CD4-positive, alpha-beta T cell (primary cell): Measurements from ENCODE around the gene FBXL16. TPM values are rescaled to one million over a fixed set of nuclear protein-coding genes. Genes with fewer than 3 reads are reported as not detected.
"Not testable (repeated sequence)": the region's sequence is repeated elsewhere in the genome, so short reads cannot be mapped to it uniquely, and the experiment has no call there.

Experiments used
- ATAC-seq: fragments of 200-7000 bp; cut with Tn5 transposase; one replicate; pipeline ENCODE4 v1.10.0; 2022; ENCODE audit warnings: mild to moderate bottlenecking; ENCODE audit not compliant: poor library complexity
- CTCF ChIA-PET: fragments of 350-600 bp; sonication (Branson Sonifier 250); formaldehyde crosslinking; loops from one replicate; lab custom pipeline; 2021; ENCODE audit warnings: antibody characterized with exemption, inconsistent platforms; lab: Charles Lee
- POLR2A ChIA-PET: fragments of 350-600 bp; sonication (Branson Sonifier 250); formaldehyde crosslinking; loops from one replicate; lab custom pipeline; 2021; ENCODE audit warnings: antibody characterized with exemption, inconsistent platforms; lab: Charles Lee
- DNase-seq, 14 experiments: peaks; one replicate each; pipeline ENCODE4 v3.0.0-alpha.2; 2013 to 2020; ENCODE audit warnings: mixed read lengths in 2 of 14
- H3K27ac ChIP-seq, 2 donors: one replicate each; pipeline versions ENCODE4 v1.5.1 to v1.7.0; 2013; ENCODE audit warnings: low read length in 2 of 2, low read depth in 1 of 2, mild to moderate bottlenecking in 1 of 2
- H3K27me3 ChIP-seq, 2 experiments: 1 replicate in 1 of 2; 2 replicates in 1 of 2; pipeline versions ENCODE4 v1.6.1 to v1.7.0; 2013; ENCODE audit warnings: low read length in 2 of 2, control low read depth in 1 of 2, mild to moderate bottlenecking in 1 of 2, moderate library complexity in 1 of 2; ENCODE audit not compliant: insufficient read depth in 2 of 2, control insufficient read depth in 1 of 2
- H3K36me3 ChIP-seq: one replicate; pipeline ENCODE4 v1.6.1; 2013; ENCODE audit warnings: low read length, control low read depth; ENCODE audit not compliant: insufficient read depth
- H3K4me1 ChIP-seq: one replicate; pipeline ENCODE4 v1.6.1; 2013; ENCODE audit warnings: low read length, control low read depth; ENCODE audit not compliant: insufficient read depth
- H3K4me3 ChIP-seq: one replicate; pipeline ENCODE4 v1.5.1; 2013; ENCODE audit warnings: mild to moderate bottlenecking, low read length, moderate library complexity
- H3K9me3 ChIP-seq, 2 experiments: 1 replicate in 1 of 2; 2 replicates in 1 of 2; pipeline versions ENCODE4 v1.6.1 to v1.7.0; 2013; ENCODE audit warnings: low read length in 2 of 2, mild to moderate bottlenecking in 2 of 2, control low read depth in 1 of 2, moderate library complexity in 1 of 2; ENCODE audit not compliant: control insufficient read depth in 1 of 2, insufficient read depth in 1 of 2
- H3K27ac Mint-ChIP-seq: one replicate; pipeline ENCODE4 v1.8.0; 2020; ENCODE audit warnings: mixed read lengths
- H3K27me3 Mint-ChIP-seq: one replicate; pipeline ENCODE4 v1.8.0; 2021; ENCODE audit warnings: mixed read lengths
- H3K36me3 Mint-ChIP-seq: one replicate; pipeline ENCODE4 v1.8.0; 2021; ENCODE audit warnings: low read depth, mixed read lengths
- H3K4me1 Mint-ChIP-seq: one replicate; pipeline ENCODE4 v1.8.0; 2021; ENCODE audit warnings: low read depth, mixed read lengths
- H3K4me3 Mint-ChIP-seq: one replicate; pipeline ENCODE4 v1.8.0; 2020; ENCODE audit warnings: mild to moderate bottlenecking, mixed read lengths
- H3K9me3 Mint-ChIP-seq: one replicate; pipeline ENCODE4 v1.8.0; 2020; ENCODE audit warnings: mixed read lengths
- CTCF ChIP-seq: fragments of 200-600 bp; IDR thresholded peaks from one replicate; pipeline ENCODE4 v1.8.0; 2022; ENCODE audit warnings: antibody characterized with exemption, mild to moderate bottlenecking
- intact Hi-C, 2 experiments: fragments of 100-400 bp; cut with DNase I in 1 of 2; cut with micrococcal nuclease in 1 of 2; formaldehyde crosslinking; loops; one replicate each; pipeline versions ENCODE4 v1.15.1 to v1.9.0; 2023 to 2025; cut with DNase I, micrococcal nuclease
- total RNA-seq, 174 experiments: library from RNA in 2 of 174; stranded (reverse) in 2 of 174; gene quantifications; one replicate each; pipeline ENCODE4 v1.2.3 and lab custom pipeline; 2021 to 2026

Gene FBXL16
- total RNA-seq, 2 experiments from 2014 or later, result 11.0 to 11.7 TPM

GRCh38 chr16:692356-693108 lies 13.1 kb downstream of the FBXL16 start:
- Mint-ChIP-seq H3K27ac (peak overlapping the region; percentile 57), H3K27me3 (no peaks in the 10 kb centered on the region), H3K9me3 (no peaks in the 10 kb centered on the region), H3K4me1 (peaks cover 22% of the 10 kb centered on the region), H3K4me3 (peak overlapping the region; percentile 80), H3K36me3 (peaks cover 5% of the 10 kb centered on the region)
- Histone ChIP-seq H3K36me3 (no peaks in the 10 kb centered on the region), H3K27me3 (no peaks in the 10 kb centered on the region), H3K9me3 (peaks cover 0 to 7% of the 10 kb centered on the region in 2 experiments), H3K4me3 (no peak overlapping the region), H3K4me1 (peaks cover 56% of the 10 kb centered on the region), H3K27ac (no peak overlapping the region)
- CTCF ChIA-PET, result no interaction called here
- ATAC-seq (no peak), DNase-seq (no peak)
- intact Hi-C loops, result loop anchor here in 1 of 2 experiments (10.0 kb wide), 2 partner anchors 722 to 1272 kb away; partner anchors contain the start of genes RNF151, RPS2 and UNKL
- POLR2A ChIA-PET, result interaction anchor here (1.3 to 4.1 kb wide), 5 partner anchors 8 to 28 kb away, joined by 3 to 55 read pairs (median 6); partner anchors contain the start of genes ANTKMT, JMJD8, RHOT2 and STUB1
- no peak for TF ChIP-seq CTCF

GRCh38 chr16:691242-691641 lies 14.4 kb downstream of the FBXL16 start:
- H3K9me3 Mint-ChIP-seq, H3K27me3 ChIP-seq, DNase-seq, H3K27me3 Mint-ChIP-seq, H3K36me3 Mint-ChIP-seq, H3K36me3 ChIP-seq, H3K27ac ChIP-seq, H3K4me3 ChIP-seq, ATAC-seq, H3K27ac Mint-ChIP-seq, H3K9me3 ChIP-seq, CTCF ChIA-PET: not testable (repeated sequence)
- POLR2A ChIA-PET, result interaction anchor here (0.7 to 2.2 kb wide), 4 partner anchors 11 to 116 kb away, joined by 3 to 8 read pairs (median 3); partner anchors contain the start of genes CHTF18, RHOT2, RPUSD1 and STUB1
- peak overlapping the region; percentile 96 for H3K4me3 Mint-ChIP-seq
- H3K4me1 Mint-ChIP-seq, result peaks cover 22% of the 10 kb centered on the region
- peaks cover 51% of the 10 kb centered on the region for H3K4me1 ChIP-seq
- intact Hi-C loops, result loop anchor here in 1 of 2 experiments (10.0 kb wide), 2 partner anchors 724 to 1274 kb away; partner anchors contain the start of genes RNF151, RPS2 and UNKL

GRCh38 chr16:689175-689897 lies 16.3 kb downstream of the FBXL16 start:
- peaks cover 15% of the 10 kb centered on the region for H3K4me1 Mint-ChIP-seq
- peak in 1 of 14 experiments; percentile 44 for DNase-seq
- ATAC-seq, result no peak
- peak overlapping the region; percentile 88 for H3K4me3 ChIP-seq
- H3K36me3 Mint-ChIP-seq, result peaks cover 5% of the 10 kb centered on the region
- H3K27me3 Mint-ChIP-seq, result no peaks in the 10 kb centered on the region
- ChIA-PET POLR2A (interaction anchor here (0.9 to 3.0 kb wide), 9 partner anchors 8 to 314 kb away, joined by 3 to 35 read pairs (median 6); partner anchors contain the start of genes CHTF18, METTL26, RHOT2 and RPUSD1), CTCF (interaction anchor here (1.0 to 1.3 kb wide), 2 partner anchors 22 to 23 kb away, joined by 3 read pairs; no protein-coding TSS in a partner anchor)
- H3K27me3 ChIP-seq, result no peaks in the 10 kb centered on the region
- no peaks in the 10 kb centered on the region for H3K9me3 Mint-ChIP-seq
- peaks cover 11% of the 10 kb centered on the region for H3K36me3 ChIP-seq
- H3K4me1 ChIP-seq, result peaks cover 52% of the 10 kb centered on the region
- H3K9me3 ChIP-seq, result peaks cover 0 to 7% of the 10 kb centered on the region in 2 experiments
- H3K4me3 Mint-ChIP-seq, result peak overlapping the region; percentile 96
- peak overlapping the region; percentile 88 for H3K27ac Mint-ChIP-seq
- peak overlapping the region; percentile 69 to 73 for H3K27ac ChIP-seq
- intact Hi-C loops, result no loop called here
- TF ChIP-seq CTCF, result no peak
